ENCODE measurements around the gene CWC27.

GRCh38 chr5:64742821-64743220, 25.9 kb upstream of the CWC27 start:
- TF ChIP-seq CTCF (IDR thresholded peaks at IDR 0.05) (no peak), POLR2A (IDR thresholded peaks at IDR 0.05) (no peak)
